OCI-LY1 (cell line): ENCODE results near the gene ZBTB5.

Source experiments
- H2AFZ ChIP-seq: fragments of 200-600 bp; sonication (generic), shearing (Covaris generic); 2 replicates; pipeline ENCODE4 v1.6.0; 2014; ENCODE audit warnings: antibody characterized with exemption, mild to moderate bottlenecking, low read length
- H3F3A ChIP-seq: fragments of 200-600 bp; sonication (generic), shearing (Covaris generic); 2 replicates; pipeline ENCODE4 v1.6.0; 2014; ENCODE audit warnings: mild to moderate bottlenecking, antibody characterized with exemption, low read length, moderate library complexity; ENCODE audit not compliant: insufficient read depth
- H3K27ac ChIP-seq: fragments of 200-600 bp; sonication (generic); 2 replicates; pipeline ENCODE4 v1.5.1; 2014; ENCODE audit warnings: low read length, mixed run types, mild to moderate bottlenecking, low read depth; ENCODE audit not compliant: poor library complexity, severe bottlenecking
- H3K27me3 ChIP-seq: fragments of 200-600 bp; sonication (generic); 2 replicates; pipeline ENCODE4 v1.6.0; 2014; ENCODE audit warnings: antibody characterized with exemption, mild to moderate bottlenecking, low read length, moderate library complexity; ENCODE audit not compliant: insufficient read depth
- H3K36me3 ChIP-seq: fragments of 200-600 bp; sonication (generic); 2 replicates; pipeline ENCODE4 v1.6.1; 2014; ENCODE audit warnings: mild to moderate bottlenecking, antibody characterized with exemption, low read length, moderate library complexity, mixed read lengths; ENCODE audit not compliant: insufficient read depth
- H3K4me1 ChIP-seq: fragments of 200-600 bp; sonication (generic); 2 replicates; pipeline ENCODE4 v1.5.1; 2014; ENCODE audit warnings: mild to moderate bottlenecking, low read length, moderate library complexity; ENCODE audit not compliant: insufficient read depth, severe bottlenecking
- H3K4me2 ChIP-seq: fragments of 200-600 bp; sonication (generic), shearing (Covaris generic); 2 replicates; pipeline ENCODE4 v1.6.1; 2014; ENCODE audit warnings: low read length
- H3K4me3 ChIP-seq: fragments of 200-600 bp; sonication (generic); 2 replicates; pipeline ENCODE4 v1.5.1; 2014; ENCODE audit warnings: low read length, low read depth, mild to moderate bottlenecking, mixed read lengths; ENCODE audit not compliant: poor library complexity, severe bottlenecking
- H3K79me2 ChIP-seq: fragments of 200-600 bp; shearing (Covaris generic); 2 replicates; pipeline ENCODE4 v1.6.1; 2016; ENCODE audit warnings: mixed run types, low read length, mixed read lengths; ENCODE audit not compliant: insufficient read depth
- H3K9ac ChIP-seq: fragments of 200-600 bp; sonication (generic), shearing (Covaris generic); 2 replicates; pipeline ENCODE4 v1.6.1; 2014; ENCODE audit warnings: mild to moderate bottlenecking, low read length, mixed read lengths
- H3K9me2 ChIP-seq: fragments of 200-600 bp; sonication (generic), shearing (Covaris generic); 2 replicates; pipeline ENCODE4 v1.6.1; 2014; ENCODE audit warnings: low read depth, mild to moderate bottlenecking, low read length, mixed read lengths
- H3K9me3 ChIP-seq: fragments of 200-600 bp; shearing (Covaris generic); 2 replicates; pipeline ENCODE4 v1.6.1; 2014; ENCODE audit warnings: low read length, mixed read lengths
- H4K20me1 ChIP-seq: fragments of 200-600 bp; sonication (generic), shearing (Covaris generic); 2 replicates; pipeline ENCODE4 v1.6.0; 2016; ENCODE audit warnings: mild to moderate bottlenecking, low read length; ENCODE audit not compliant: insufficient read depth
- EZH2 ChIP-seq: fragments of 200-600 bp; sonication (generic), shearing (Covaris generic); IDR thresholded peaks from 2 replicates; pipeline ENCODE4 v1.8.0; 2017; ENCODE audit warnings: borderline replicate concordance, mixed run types, mild to moderate bottlenecking, antibody characterized with exemption, low read length, moderate library complexity, mixed read lengths
- TF ChIP-seq, protein P1 (sequence below): fragments of 200-600 bp; sonication (generic), shearing (Covaris generic); IDR thresholded peaks from 2 replicates; pipeline ENCODE4 v1.5.1; 2017; ENCODE audit warnings: mild to moderate bottlenecking, antibody characterized with exemption, low read length, moderate library complexity, mixed read lengths

ZBTB5 gene

DNA sequence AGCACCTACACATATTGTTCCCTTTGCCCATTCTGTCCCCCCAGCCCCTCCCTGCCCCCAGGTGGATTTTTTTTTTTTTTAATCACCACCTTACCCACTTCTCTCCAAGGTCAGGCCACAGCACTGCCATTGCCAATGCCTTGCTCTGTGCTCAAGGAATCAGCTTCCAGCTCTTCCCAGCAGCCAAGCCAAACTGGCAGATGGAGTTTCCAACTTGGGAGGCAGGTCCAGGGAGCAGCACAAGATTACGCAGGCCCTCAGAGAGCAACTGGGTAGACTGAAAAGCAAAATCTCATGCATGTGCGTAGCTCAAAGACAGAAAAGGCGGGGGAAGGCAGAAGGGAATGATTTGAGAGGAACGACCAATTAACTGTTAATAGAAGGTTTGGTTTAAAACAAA lies 27.6 kb downstream of the ZBTB5 start:
- Histone ChIP-seq H3K4me2 (no peak overlapping the region), H3F3A (no peaks in the 10 kb centered on the region), H3K27me3 (no peaks in the 10 kb centered on the region), H3K9me3 (no peaks in the 10 kb centered on the region), H3K9ac (no peak overlapping the region), H3K36me3 (peaks cover 100% of the 10 kb centered on the region), H4K20me1 (no peaks in the 10 kb centered on the region), H3K4me3 (no peak overlapping the region), H3K9me2 (no peaks in the 10 kb centered on the region), H3K4me1 (peaks cover 14% of the 10 kb centered on the region), H3K27ac (no peak overlapping the region), H2AFZ (no peak overlapping the region), H3K79me2 (no peaks in the 10 kb centered on the region)
- no peak for TF ChIP-seq EZH2
- TF ChIP-seq, protein P1, sequence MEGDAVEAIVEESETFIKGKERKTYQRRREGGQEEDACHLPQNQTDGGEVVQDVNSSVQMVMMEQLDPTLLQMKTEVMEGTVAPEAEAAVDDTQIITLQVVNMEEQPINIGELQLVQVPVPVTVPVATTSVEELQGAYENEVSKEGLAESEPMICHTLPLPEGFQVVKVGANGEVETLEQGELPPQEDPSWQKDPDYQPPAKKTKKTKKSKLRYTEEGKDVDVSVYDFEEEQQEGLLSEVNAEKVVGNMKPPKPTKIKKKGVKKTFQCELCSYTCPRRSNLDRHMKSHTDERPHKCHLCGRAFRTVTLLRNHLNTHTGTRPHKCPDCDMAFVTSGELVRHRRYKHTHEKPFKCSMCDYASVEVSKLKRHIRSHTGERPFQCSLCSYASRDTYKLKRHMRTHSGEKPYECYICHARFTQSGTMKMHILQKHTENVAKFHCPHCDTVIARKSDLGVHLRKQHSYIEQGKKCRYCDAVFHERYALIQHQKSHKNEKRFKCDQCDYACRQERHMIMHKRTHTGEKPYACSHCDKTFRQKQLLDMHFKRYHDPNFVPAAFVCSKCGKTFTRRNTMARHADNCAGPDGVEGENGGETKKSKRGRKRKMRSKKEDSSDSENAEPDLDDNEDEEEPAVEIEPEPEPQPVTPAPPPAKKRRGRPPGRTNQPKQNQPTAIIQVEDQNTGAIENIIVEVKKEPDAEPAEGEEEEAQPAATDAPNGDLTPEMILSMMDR = no peak

DNA sequence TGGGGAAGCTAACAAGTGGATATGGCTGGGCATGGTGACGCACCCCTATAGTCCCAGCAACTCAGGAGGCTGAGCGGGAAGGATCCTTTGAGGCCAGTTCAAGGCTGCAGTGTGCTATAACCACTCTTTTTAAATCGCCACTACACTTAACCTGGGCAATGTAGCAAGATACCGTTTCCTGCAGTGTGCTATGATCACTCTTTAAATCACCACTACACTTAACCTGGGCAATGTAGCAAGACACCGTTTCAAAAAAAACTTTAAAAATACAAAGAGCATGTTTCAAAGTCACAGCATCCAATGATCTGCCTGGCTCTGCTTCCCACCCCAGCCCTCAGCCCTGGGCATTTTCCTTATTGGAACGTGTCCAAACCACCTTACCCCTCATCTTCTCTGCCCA lies 28.2 kb downstream of the ZBTB5 start:
- Histone ChIP-seq H3K4me3 (no peak overlapping the region), H3K9me2 (no peaks in the 10 kb centered on the region), H3K4me1 (peaks cover 20% of the 10 kb centered on the region), H3K79me2 (no peaks in the 10 kb centered on the region), H3K4me2 (no peak overlapping the region), H4K20me1 (no peaks in the 10 kb centered on the region), H3K9me3 (no peaks in the 10 kb centered on the region), H3F3A (no peaks in the 10 kb centered on the region; the same call in 1 of the 2 replicates), H3K36me3 (peaks cover 100% of the 10 kb centered on the region), H3K27ac (no peak overlapping the region), H2AFZ (no peak overlapping the region), H3K9ac (no peak overlapping the region), H3K27me3 (no peaks in the 10 kb centered on the region)
- TF ChIP-seq EZH2 = no peak
- TF ChIP-seq, protein P1 = no peak

DNA sequence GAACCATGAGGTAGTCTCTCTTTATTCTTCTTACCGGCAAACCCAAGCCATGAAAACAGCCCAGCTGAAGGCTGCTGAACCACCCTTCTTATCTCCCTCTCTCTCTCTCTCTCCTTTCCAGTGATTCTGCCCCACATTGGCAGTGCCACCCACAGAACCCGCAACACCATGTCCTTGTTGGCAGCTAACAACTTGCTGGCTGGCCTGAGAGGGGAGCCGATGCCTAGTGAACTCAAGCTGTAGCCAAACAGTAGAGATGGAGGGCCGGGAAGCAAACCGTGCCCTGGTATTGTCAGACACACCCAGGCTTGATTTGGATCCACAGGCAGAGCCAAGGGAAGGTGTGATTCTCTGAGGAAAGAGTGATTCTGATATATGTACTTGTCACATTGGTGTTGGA lies 28.7 kb downstream of the ZBTB5 start:
- no peaks in the 10 kb centered on the region for H3K27me3 ChIP-seq
- H3K27ac ChIP-seq = no peak overlapping the region
- no peak overlapping the region for H3K4me3 ChIP-seq
- no peaks in the 10 kb centered on the region for H3K79me2 ChIP-seq
- H3K4me2 ChIP-seq = no peak overlapping the region
- peaks cover 100% of the 10 kb centered on the region for H3K36me3 ChIP-seq
- H3K9me2 ChIP-seq = no peaks in the 10 kb centered on the region
- peaks cover 4% of the 10 kb centered on the region; the same call in 1 of the 2 replicates for H3F3A ChIP-seq
- no peaks in the 10 kb centered on the region for H3K9me3 ChIP-seq
- TF ChIP-seq, protein P1 = no peak
- no peak for TF ChIP-seq EZH2
- H3K9ac ChIP-seq = no peak overlapping the region
- peaks cover 25% of the 10 kb centered on the region for H3K4me1 ChIP-seq
- no peak overlapping the region for H2AFZ ChIP-seq
- no peaks in the 10 kb centered on the region for H4K20me1 ChIP-seq
